Measurements from ENCODE around the gene SFMBT1. TPM values are rescaled to one million over a fixed set of nuclear protein-coding genes. Genes with fewer than 3 reads are reported as not detected.
A peak's percentile ranks its signal among the peaks of the same experiment; 100 is the strongest.

Gene SFMBT1
- total RNA-seq, 5 donors from 2014 or later (not counting 1 experiment from before 2014, with no cell fraction given), result 30.3 to 42.7 (median 37.7) TPM

- DNase-seq (no peak), ATAC-seq (replicated peaks in 1 of 4) (no peak)
- H3K36me3 Mint-ChIP-seq, result no peaks in the 10 kb centered on the region
- Histone ChIP-seq H3K9me3 (no peaks in the 10 kb centered on the region), H3K36me3 (ENCODE audit: control insufficient read depth in 2 of 2, extremely low read depth in 1 of 2, insufficient read depth in 1 of 2, low read length in 1 of 2) (no peaks in the 10 kb centered on the region), H3K4me1 (ENCODE audit: control insufficient read depth in 1 of 2, extremely low read depth in 1 of 2, insufficient read depth in 2 of 2, low read length in 2 of 2) (peaks cover 8 to 26% of the 10 kb centered on the region in 2 experiments), H3K27ac (ENCODE audit: low read length) (no peak overlapping the region), H3K4me3 (ENCODE audit: control insufficient read depth in 1 of 2, extremely low read depth in 1 of 2, low read length in 1 of 2) (no peak overlapping the region), H3K27me3 (replicated peaks in 1 of 2; ENCODE audit: control insufficient read depth in 2 of 2, extremely low read depth in 1 of 2, insufficient read depth in 2 of 2, low read length in 1 of 2) (peaks cover 0 to 11% of the 10 kb centered on the region in 2 experiments)
- ChIA-PET POLR2A (interaction anchor here in 1 of 2 donors (0.6 kb wide), 1 partner anchor 623 kb away, joined by 3 read pairs; no protein-coding TSS in a partner anchor), CTCF (interaction anchor here in 1 of 2 donors (0.6 kb wide), 1 partner anchor 365 kb away, joined by 5 read pairs; no protein-coding TSS in a partner anchor)
- peaks cover 17 to 19% (median 17%) of the 10 kb centered on the region in 3 donors for H3K4me1 Mint-ChIP-seq
- no peak overlapping the region for H3K4me3 Mint-ChIP-seq
- no peak overlapping the region for H3K27ac Mint-ChIP-seq
- H3K9me3 Mint-ChIP-seq, result no peaks in the 10 kb centered on the region
- WGBS (ENCODE audit: insufficient coverage), result 80% methylated on average over 2 of the region's 4 CpGs
- H3K27me3 Mint-ChIP-seq, result no peaks in the 10 kb centered on the region
These were observed 23.7 kb upstream of the SFMBT1 start for GRCh38 chr3:53069422-53070068.

GRCh38 chr3:53068176-53068575, 22.3 kb upstream of the SFMBT1 start:
- CTCF ChIA-PET, result no interaction called here
- H3K27ac Mint-ChIP-seq, result no peak overlapping the region

GRCh38 chr3:53067567-53067966, 21.7 kb upstream of the SFMBT1 start:
- no peak overlapping the region for H3K27ac Mint-ChIP-seq
- POLR2A ChIA-PET, result no interaction called here

More at GRCh38 chr3:53068176-53068575, 22.3 kb upstream of the SFMBT1 start:
- Histone ChIP-seq H3K27ac (ENCODE audit: low read length) (no peak overlapping the region), H3K27me3 (replicated peaks in 1 of 2; ENCODE audit: control insufficient read depth in 2 of 2, extremely low read depth in 1 of 2, insufficient read depth in 2 of 2, low read length in 1 of 2) (peaks cover 0 to 14% of the 10 kb centered on the region in 2 experiments), H3K4me3 (ENCODE audit: control insufficient read depth in 1 of 2, extremely low read depth in 1 of 2, low read length in 1 of 2) (no peak overlapping the region), H3K36me3 (ENCODE audit: control insufficient read depth in 2 of 2, extremely low read depth in 1 of 2, insufficient read depth in 1 of 2, low read length in 1 of 2) (no peaks in the 10 kb centered on the region), H3K9me3 (no peaks in the 10 kb centered on the region), H3K4me1 (ENCODE audit: control insufficient read depth in 1 of 2, extremely low read depth in 1 of 2, insufficient read depth in 2 of 2, low read length in 2 of 2) (peaks cover 8 to 20% of the 10 kb centered on the region in 2 experiments)
- H3K9me3 Mint-ChIP-seq, result no peaks in the 10 kb centered on the region
- H3K4me1 Mint-ChIP-seq, result peaks cover 13 to 15% (median 14%) of the 10 kb centered on the region in 3 donors
- H3K36me3 Mint-ChIP-seq, result no peaks in the 10 kb centered on the region
- POLR2A ChIA-PET, result no interaction called here
- 55% methylated on average over 3 of the region's 3 CpGs for WGBS (ENCODE audit: insufficient coverage)
- H3K27me3 Mint-ChIP-seq, result no peaks in the 10 kb centered on the region
- H3K4me3 Mint-ChIP-seq, result no peak overlapping the region
- no peak for ATAC-seq (replicated peaks in 1 of 4)
- no peak for DNase-seq

GRCh38 chr3:53065841-53066480, 20.1 kb upstream of the SFMBT1 start:
- no peaks in the 10 kb centered on the region for H3K36me3 ChIP-seq (ENCODE audit: control insufficient read depth in 2 of 2, extremely low read depth in 1 of 2, insufficient read depth in 1 of 2, low read length in 1 of 2)
- Mint-ChIP-seq H3K27me3 (no peaks in the 10 kb centered on the region), H3K9me3 (no peaks in the 10 kb centered on the region), H3K4me3 (no peak overlapping the region), H3K4me1 (no peaks in the 10 kb centered on the region), H3K36me3 (no peaks in the 10 kb centered on the region), H3K27ac (no peak overlapping the region)
- WGBS (ENCODE audit: insufficient coverage), result 94% methylated on average over 3 of the region's 7 CpGs
- H3K4me3 ChIP-seq (ENCODE audit: control insufficient read depth in 1 of 2, extremely low read depth in 1 of 2, low read length in 1 of 2), result no peak overlapping the region
- no peak overlapping the region for H3K27ac ChIP-seq (ENCODE audit: low read length)
- no peaks in the 10 kb centered on the region for H3K4me1 ChIP-seq (ENCODE audit: control insufficient read depth in 1 of 2, extremely low read depth in 1 of 2, insufficient read depth in 2 of 2, low read length in 2 of 2)
- ATAC-seq (replicated peaks in 1 of 4) (no peak), DNase-seq (no peak)
- H3K27me3 ChIP-seq (replicated peaks in 1 of 2; ENCODE audit: control insufficient read depth in 2 of 2, extremely low read depth in 1 of 2, insufficient read depth in 2 of 2, low read length in 1 of 2), result peaks cover 0 to 18% of the 10 kb centered on the region in 2 experiments
- POLR2A ChIA-PET, result interaction anchor here in 1 of 2 donors (0.5 to 0.6 kb wide), 2 partner anchors 137 to 1227 kb away, joined by 3 read pairs; no protein-coding TSS in a partner anchor
- CTCF ChIA-PET, result interaction anchor here in 1 of 2 donors (0.6 kb wide), 1 partner anchor 679 kb away, joined by 8 read pairs; no protein-coding TSS in a partner anchor
- H3K9me3 ChIP-seq, result no peaks in the 10 kb centered on the region

More at GRCh38 chr3:53067567-53067966, 21.7 kb upstream of the SFMBT1 start:
- no peak overlapping the region for H3K4me3 ChIP-seq (ENCODE audit: control insufficient read depth in 1 of 2, extremely low read depth in 1 of 2, low read length in 1 of 2)
- H3K4me1 Mint-ChIP-seq, result peaks cover 9 to 11% (median 10%) of the 10 kb centered on the region in 3 donors
- no peaks in the 10 kb centered on the region for H3K9me3 ChIP-seq
- H3K4me1 ChIP-seq (ENCODE audit: control insufficient read depth in 1 of 2, extremely low read depth in 1 of 2, insufficient read depth in 2 of 2, low read length in 2 of 2), result peaks cover 6 to 14% of the 10 kb centered on the region in 2 experiments
- DNase-seq (no peak), ATAC-seq (replicated peaks in 1 of 4) (no peak)
- no peak overlapping the region for H3K4me3 Mint-ChIP-seq
- peaks cover 0 to 14% of the 10 kb centered on the region in 2 experiments for H3K27me3 ChIP-seq (replicated peaks in 1 of 2; ENCODE audit: control insufficient read depth in 2 of 2, extremely low read depth in 1 of 2, insufficient read depth in 2 of 2, low read length in 1 of 2)
- H3K36me3 ChIP-seq (ENCODE audit: control insufficient read depth in 2 of 2, extremely low read depth in 1 of 2, insufficient read depth in 1 of 2, low read length in 1 of 2), result no peaks in the 10 kb centered on the region
- H3K27ac ChIP-seq (ENCODE audit: low read length), result no peak overlapping the region
- H3K27me3 Mint-ChIP-seq, result no peaks in the 10 kb centered on the region
- no peaks in the 10 kb centered on the region for H3K9me3 Mint-ChIP-seq
- 80% methylated on average over 2 of the region's 3 CpGs for WGBS (ENCODE audit: insufficient coverage)
- CTCF ChIA-PET, result no interaction called here
- H3K36me3 Mint-ChIP-seq, result no peaks in the 10 kb centered on the region

- Histone ChIP-seq H3K27ac (ENCODE audit: low read length) (no peak overlapping the region), H3K9me3 (no peaks in the 10 kb centered on the region), H3K4me3 (ENCODE audit: control insufficient read depth in 1 of 2, extremely low read depth in 1 of 2, low read length in 1 of 2) (no peak overlapping the region), H3K27me3 (replicated peaks in 1 of 2; ENCODE audit: control insufficient read depth in 2 of 2, extremely low read depth in 1 of 2, insufficient read depth in 2 of 2, low read length in 1 of 2) (peaks cover 0 to 19% of the 10 kb centered on the region in 2 experiments), H3K36me3 (ENCODE audit: control insufficient read depth in 2 of 2, extremely low read depth in 1 of 2, insufficient read depth in 1 of 2, low read length in 1 of 2) (no peaks in the 10 kb centered on the region), H3K4me1 (ENCODE audit: control insufficient read depth in 1 of 2, extremely low read depth in 1 of 2, insufficient read depth in 2 of 2, low read length in 2 of 2) (no peaks in the 10 kb centered on the region)
- H3K36me3 Mint-ChIP-seq, result no peaks in the 10 kb centered on the region
- no peak overlapping the region for H3K4me3 Mint-ChIP-seq
- ChIA-PET POLR2A (interaction anchor here in 1 of 2 donors (0.7 kb wide), 1 partner anchor 100 kb away, joined by 3 read pairs; no protein-coding TSS in a partner anchor), CTCF (interaction anchor here in 1 of 2 donors (0.6 kb wide), 1 partner anchor 17 kb away, joined by 3 read pairs; the partner anchor contains the start of gene SFMBT1)
- DNase-seq (no peak), ATAC-seq (replicated peaks in 1 of 4) (no peak)
- no peaks in the 10 kb centered on the region for H3K27me3 Mint-ChIP-seq
- H3K9me3 Mint-ChIP-seq, result no peaks in the 10 kb centered on the region
- H3K27ac Mint-ChIP-seq, result no peak overlapping the region
- WGBS (ENCODE audit: insufficient coverage), result no CpG with 5 or more reads among the region's 2 CpGs
- H3K4me1 Mint-ChIP-seq, result no peaks in the 10 kb centered on the region
These were observed 17.0 kb upstream of the SFMBT1 start for GRCh38 chr3:53062905-53063304.

- H3K4me1 Mint-ChIP-seq, result no peaks in the 10 kb centered on the region
- H3K27ac Mint-ChIP-seq, result no peak overlapping the region
- no peak overlapping the region for H3K4me3 Mint-ChIP-seq
- Histone ChIP-seq H3K4me3 (ENCODE audit: control insufficient read depth in 1 of 2, extremely low read depth in 1 of 2, low read length in 1 of 2) (no peak overlapping the region), H3K36me3 (ENCODE audit: control insufficient read depth in 2 of 2, extremely low read depth in 1 of 2, insufficient read depth in 1 of 2, low read length in 1 of 2) (no peaks in the 10 kb centered on the region), H3K4me1 (ENCODE audit: control insufficient read depth in 1 of 2, extremely low read depth in 1 of 2, insufficient read depth in 2 of 2, low read length in 2 of 2) (no peaks in the 10 kb centered on the region), H3K27ac (ENCODE audit: low read length) (no peak overlapping the region), H3K9me3 (no peaks in the 10 kb centered on the region), H3K27me3 (replicated peaks in 1 of 2; ENCODE audit: control insufficient read depth in 2 of 2, extremely low read depth in 1 of 2, insufficient read depth in 2 of 2, low read length in 1 of 2) (peaks cover 0 to 9% of the 10 kb centered on the region in 2 experiments)
- ATAC-seq (replicated peaks in 1 of 4), result peak in 1 of 4 experiments; percentile 27
- no peaks in the 10 kb centered on the region for H3K9me3 Mint-ChIP-seq
- H3K27me3 Mint-ChIP-seq, result no peaks in the 10 kb centered on the region
- POLR2A ChIA-PET, result no interaction called here
- H3K36me3 Mint-ChIP-seq, result no peaks in the 10 kb centered on the region
- CTCF ChIA-PET, result no interaction called here
- DNase-seq, result no peak
- WGBS (ENCODE audit: insufficient coverage), result 86% methylated on average over 1 of the region's 2 CpGs
These were observed 10.6 kb upstream of the SFMBT1 start for GRCh38 chr3:53056442-53056841.

Data from T-cell (primary cell).